Fibroblast of lung (primary cell): Measurements from ENCODE around the gene C3orf18.

Experiments used
- EZH2 ChIP-seq: IDR thresholded peaks from 2 replicates; pipeline ENCODE4 v1.5.1; 2012; ENCODE audit warnings: low read length, control low read depth, mild to moderate bottlenecking; ENCODE audit errors: missing control alignments
- TF ChIP-seq, protein P1 (sequence below), 2 donors: IDR thresholded peaks in 1 of 2; conservative IDR thresholded peaks in 1 of 2; 1 replicate in 1 of 2; 2 replicates in 1 of 2; pipeline ENCODE4 v1.5.1; 2011 to 2012; ENCODE audit warnings: low read length in 2 of 2, control low read depth in 1 of 2, inconsistent platforms in 1 of 2, low read depth in 1 of 2, mild to moderate bottlenecking in 1 of 2

DNA sequence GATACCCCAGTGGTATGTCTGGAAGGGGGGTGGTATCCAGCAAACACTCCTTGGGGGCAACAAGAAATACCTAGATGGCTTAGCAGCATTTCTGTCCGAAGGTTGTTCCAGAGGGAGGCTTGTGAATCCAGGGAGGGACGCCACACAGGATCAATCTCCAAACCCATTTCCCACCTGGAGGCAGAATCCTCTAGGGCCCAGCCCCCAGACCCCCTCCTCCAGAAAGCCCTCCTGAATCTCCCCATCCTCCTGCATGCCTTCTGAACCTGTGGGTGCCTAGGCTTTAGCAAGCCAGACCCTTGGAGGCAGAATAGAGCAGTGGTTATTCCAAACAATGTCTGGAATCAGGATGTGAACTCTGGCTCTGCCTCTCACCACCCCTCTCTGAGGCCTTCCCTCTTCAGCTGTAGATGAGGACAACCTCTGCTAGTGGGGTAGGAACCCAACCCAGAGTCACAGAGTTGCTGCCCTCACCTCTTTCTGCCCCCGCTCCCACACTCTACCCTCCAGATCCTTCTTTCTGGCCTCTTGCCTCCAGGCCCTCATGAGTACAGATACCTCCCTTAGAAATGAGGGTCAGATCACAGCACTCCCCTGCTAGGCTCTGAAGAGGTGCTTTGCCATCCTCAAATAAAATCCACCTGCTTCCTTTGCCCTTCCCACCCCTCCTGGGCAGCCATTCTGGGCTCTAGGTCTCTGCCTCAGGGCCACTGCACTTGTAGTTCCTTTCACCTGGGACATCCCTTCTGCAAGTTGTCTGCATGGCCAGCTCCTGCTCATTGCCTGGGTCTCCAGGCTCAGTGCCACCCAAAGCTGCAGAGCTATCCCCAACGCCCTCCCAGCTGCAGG is 35.9 kb upstream of the C3orf18 start:
- TF ChIP-seq, protein P1, sequence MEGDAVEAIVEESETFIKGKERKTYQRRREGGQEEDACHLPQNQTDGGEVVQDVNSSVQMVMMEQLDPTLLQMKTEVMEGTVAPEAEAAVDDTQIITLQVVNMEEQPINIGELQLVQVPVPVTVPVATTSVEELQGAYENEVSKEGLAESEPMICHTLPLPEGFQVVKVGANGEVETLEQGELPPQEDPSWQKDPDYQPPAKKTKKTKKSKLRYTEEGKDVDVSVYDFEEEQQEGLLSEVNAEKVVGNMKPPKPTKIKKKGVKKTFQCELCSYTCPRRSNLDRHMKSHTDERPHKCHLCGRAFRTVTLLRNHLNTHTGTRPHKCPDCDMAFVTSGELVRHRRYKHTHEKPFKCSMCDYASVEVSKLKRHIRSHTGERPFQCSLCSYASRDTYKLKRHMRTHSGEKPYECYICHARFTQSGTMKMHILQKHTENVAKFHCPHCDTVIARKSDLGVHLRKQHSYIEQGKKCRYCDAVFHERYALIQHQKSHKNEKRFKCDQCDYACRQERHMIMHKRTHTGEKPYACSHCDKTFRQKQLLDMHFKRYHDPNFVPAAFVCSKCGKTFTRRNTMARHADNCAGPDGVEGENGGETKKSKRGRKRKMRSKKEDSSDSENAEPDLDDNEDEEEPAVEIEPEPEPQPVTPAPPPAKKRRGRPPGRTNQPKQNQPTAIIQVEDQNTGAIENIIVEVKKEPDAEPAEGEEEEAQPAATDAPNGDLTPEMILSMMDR (conservative IDR thresholded peaks at IDR 0.05 in 1 of 2, IDR thresholded peaks at IDR 0.05 in 1 of 2; ENCODE audit: low read depth in 1 of 2, low read length in 2 of 2): no peak
- no peak for TF ChIP-seq EZH2
